AML-193 (cell line): ENCODE results near the gene TRIM4.
"Not testable (repeated sequence)": the region's sequence is repeated elsewhere in the genome, so short reads cannot be mapped to it uniquely, and the experiment has no call there.

ENCODE experiments used
- DNase-seq, 2 experiments: peaks; one replicate each; lab custom pipeline; 2025; lab: John Stamatoyannopoulos, UW

Gene TRIM4, protein sequence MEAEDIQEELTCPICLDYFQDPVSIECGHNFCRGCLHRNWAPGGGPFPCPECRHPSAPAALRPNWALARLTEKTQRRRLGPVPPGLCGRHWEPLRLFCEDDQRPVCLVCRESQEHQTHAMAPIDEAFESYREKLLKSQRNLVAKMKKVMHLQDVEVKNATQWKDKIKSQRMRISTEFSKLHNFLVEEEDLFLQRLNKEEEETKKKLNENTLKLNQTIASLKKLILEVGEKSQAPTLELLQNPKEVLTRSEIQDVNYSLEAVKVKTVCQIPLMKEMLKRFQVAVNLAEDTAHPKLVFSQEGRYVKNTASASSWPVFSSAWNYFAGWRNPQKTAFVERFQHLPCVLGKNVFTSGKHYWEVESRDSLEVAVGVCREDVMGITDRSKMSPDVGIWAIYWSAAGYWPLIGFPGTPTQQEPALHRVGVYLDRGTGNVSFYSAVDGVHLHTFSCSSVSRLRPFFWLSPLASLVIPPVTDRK

DNA sequence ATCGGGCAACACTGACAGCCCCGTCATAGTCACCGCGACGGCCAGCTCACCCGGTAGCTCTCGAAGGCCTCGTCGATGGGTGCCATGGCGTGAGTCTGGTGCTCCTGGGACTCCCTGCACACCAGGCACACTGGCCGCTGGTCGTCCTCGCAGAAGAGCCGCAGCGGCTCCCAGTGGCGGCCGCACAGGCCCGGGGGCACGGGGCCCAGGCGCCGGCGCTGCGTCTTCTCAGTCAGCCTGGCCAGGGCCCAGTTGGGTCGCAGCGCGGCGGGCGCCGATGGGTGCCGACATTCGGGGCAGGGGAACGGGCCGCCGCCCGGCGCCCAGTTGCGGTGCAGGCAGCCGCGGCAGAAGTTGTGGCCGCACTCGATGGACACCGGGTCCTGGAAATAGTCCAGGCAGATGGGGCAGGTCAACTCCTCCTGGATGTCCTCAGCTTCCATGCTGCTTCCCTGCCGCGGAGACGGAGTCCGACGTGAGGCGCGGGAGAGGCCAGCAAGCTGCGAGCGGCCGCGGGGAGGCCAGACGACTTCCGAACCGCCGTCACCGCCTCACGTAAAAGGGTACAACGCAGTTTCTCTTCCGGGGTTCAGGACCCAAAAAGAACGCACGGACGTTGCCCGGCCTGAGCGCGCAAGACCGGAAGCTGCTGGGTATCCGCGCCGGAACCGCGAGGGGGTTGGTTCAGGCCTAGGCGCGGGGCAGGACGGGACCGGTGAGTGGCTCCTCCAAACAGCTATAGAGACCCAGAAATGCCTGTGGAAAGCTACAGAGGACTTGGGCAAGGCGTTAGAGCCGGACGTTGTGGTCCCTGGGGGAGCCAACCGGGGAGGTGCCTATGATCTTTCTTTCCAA, at the start of gene TRIM4:
Gene TRIM4 (minus strand): TSS at position 572 of the 855 bp plus-strand sequence. CDS start 129 bp downstream, at position 443.
- peak; percentile 89 to 93 for DNase-seq

DNA sequence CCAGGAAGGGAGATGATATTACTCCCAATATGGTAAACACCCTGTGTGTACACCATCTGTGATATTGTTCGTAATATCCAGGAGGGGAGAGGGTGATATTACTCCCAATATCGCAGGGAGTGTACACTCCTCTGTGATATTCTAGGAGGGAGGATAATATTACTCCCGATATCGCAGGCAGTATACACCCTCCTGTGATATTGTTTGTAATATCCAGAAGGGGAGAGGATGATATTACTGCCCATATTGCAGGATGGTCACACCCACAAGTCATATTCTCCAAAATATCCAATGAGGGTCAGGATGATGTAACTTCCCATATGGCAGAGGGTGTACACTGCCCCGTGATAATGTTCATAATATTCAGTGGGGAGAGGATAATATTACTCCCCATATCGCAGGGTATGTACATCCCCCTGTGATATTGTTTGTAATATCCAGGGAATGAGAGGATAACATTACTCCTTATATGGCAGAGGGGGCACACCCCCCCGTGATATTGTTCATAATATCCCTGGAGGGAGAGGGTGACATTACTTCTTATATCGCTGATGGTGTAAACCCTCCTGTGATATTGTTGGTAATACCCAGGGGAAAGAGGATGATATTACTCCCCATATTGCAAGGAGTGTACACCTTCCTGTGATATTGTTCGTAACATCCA, 39.4 kb upstream of the TRIM4 start:
- DNase-seq: no peak

DNA sequence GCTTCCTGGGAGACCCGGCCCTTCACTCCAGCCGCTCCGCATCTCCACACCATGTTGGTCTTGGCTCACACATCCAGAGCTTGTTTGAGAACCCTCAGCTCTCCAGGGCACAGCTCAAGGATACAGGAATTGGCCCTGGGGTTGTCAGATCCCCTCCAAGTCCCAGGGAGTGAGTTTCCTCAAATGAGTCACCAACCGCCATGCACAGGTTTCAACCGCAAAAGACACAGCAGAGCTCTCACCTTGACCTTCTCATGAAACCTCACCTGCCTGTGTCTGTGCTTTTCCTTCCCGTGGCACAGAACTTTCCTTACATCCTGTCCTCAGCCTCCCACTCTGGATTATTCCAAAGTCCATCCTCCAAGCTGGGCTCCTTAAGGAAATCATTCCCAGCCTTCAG, 35.9 kb upstream of the TRIM4 start:
- no peak for DNase-seq

DNA sequence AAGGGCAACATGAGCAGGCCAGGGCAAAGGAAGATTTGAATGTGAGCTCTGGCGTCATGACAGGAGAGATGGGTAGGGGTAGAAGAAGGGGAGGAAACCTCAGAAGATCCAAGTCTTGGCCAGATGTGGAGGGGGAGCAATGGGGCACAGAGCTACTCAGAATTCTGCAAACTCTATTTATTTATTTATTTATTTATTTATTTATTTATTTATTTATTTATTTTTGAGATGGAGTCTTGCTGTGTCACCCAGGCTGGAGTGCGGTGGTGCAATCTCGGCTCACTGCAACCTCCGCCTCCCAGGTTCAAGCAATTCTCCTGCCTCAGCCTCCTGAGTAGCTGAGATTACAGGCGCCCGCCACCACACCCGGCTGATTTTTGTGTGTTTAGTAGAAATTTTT, 35.3 kb upstream of the TRIM4 start:
- DNase-seq: not testable (repeated sequence)

DNA sequence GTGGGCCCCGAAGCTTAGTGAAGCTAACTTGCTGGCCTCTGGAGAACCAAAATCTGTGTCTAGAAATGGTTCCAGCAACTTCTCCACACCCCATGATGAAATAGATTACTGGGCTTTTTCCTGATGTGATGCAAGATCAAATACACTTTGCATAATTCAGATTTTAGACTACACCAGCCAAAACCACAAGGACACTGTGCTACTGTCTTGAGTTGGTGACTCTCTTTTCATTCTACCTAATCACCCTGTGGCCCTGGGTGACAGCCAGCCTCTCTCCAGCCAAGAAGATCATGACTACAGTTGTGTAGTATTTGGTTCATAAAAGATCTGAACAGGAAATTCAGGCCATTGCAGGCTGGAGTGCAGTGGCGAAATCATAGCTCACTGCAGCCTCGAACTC, 34.3 kb upstream of the TRIM4 start:
- peak; percentile 73 to 83 for DNase-seq

DNA sequence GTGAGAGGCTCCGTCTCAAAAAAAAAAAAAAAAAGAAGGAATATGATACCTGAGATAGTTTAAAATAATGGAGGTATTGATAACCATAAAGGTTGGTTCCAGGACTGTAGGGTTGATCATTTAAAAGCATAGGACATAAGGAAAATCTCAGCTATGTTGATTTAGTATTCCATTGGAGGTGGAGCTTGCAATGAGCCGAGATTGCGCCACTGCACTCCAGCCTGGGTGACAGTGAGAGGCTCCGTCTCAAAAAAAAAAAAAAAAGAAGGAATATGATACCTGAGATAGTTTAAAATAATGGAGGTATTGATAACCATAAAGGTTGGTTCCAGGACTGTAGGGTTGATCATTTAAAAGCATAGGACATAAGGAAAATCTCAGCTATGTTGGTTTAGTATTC, 33.3 kb upstream of the TRIM4 start:
- DNase-seq: not testable (repeated sequence)

DNA sequence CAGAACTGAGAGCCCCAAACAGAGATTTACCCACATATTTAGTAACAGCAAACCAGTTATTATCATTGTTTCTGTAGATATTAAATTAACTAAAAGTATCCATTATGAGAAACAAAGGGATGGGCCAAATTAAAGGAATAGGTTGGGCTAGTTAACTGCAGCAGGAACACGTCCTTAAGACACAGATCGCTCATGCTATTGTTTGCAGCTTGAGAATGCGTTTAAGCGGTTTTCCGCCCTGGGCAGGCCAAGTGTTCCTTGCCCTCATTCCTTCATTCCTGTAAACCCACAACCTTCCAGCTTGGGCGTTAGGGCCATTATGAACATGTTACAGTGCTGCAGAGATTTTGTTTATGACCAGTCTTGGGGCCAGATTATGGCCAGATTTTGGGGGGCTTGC, 31.5 kb upstream of the TRIM4 start:
- not testable (repeated sequence) for DNase-seq

DNA sequence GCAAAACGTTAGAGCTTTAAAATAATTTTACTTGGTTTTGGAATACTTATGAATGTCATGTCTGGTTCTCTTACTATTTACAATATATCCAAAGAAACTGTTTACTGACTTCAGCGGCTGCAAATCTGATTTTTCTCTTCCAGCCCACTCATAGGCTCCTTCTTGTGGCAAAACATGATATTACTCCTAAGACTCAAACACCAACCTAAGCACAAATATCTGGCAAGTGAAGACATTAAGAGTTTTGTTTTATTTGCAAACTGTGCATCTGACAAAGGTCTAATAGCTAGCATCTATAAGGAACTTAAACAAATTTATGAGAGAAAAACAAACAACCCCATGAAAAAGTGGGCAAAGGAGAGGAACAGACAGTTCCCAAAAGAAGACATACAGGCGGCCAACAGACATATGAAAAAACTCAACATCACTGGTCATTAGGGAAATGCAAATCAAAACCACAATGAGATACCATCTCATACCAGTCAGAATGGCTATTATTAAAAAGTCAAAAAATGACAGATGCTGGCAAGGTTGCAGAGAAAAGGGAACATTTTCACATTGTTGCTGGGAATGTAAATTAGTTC, 30.4 kb upstream of the TRIM4 start:
- peak; percentile 11 to 17 for DNase-seq

DNA sequence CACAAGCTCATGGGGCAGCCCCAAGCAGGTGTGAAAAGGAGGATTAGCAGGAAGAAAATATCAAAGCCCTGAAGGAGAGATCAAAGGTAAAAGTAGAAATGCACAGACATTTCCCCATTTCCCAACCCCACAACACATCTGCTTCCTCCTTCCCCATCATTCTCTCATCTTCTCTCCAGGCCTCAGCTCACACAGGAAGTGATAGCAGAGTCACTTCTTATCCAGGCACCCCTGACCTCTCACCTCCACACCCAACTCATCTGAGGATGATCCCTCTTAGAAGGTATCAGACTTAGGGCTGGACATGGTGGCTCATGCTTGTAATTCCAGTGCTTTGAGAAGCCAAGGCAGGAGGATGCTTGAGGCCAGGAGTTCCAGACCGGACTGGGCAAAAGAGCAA, 28.3 kb upstream of the TRIM4 start:
- no peak for DNase-seq

DNA sequence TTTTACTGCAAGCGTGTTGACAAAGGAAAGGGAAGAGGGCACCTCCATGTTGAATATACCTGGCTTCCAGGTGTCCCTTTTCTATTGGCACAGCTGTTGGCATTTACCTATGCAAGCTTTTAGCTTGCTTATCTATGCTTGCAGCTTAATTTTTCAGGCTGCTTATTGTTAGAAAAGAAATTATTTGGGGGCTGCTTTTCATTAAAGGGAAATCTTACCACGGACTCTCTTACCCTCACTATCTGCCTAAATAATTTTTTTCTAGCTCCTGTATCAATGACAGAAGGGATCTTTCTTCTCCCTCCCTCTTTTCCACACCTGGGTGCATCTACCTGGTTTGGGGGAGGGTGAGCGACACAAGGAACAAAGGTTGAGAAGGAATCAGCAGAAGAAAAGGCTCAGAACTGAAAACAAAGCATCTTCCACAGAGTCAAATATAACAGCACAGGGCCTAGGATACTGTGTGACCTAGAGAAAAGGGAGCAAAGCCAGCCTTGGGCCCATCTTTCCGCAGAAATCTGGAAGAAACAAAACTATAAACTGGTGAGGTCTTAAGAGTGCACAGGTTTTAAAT, 25.3 kb upstream of the TRIM4 start:
- DNase-seq: no peak

DNA sequence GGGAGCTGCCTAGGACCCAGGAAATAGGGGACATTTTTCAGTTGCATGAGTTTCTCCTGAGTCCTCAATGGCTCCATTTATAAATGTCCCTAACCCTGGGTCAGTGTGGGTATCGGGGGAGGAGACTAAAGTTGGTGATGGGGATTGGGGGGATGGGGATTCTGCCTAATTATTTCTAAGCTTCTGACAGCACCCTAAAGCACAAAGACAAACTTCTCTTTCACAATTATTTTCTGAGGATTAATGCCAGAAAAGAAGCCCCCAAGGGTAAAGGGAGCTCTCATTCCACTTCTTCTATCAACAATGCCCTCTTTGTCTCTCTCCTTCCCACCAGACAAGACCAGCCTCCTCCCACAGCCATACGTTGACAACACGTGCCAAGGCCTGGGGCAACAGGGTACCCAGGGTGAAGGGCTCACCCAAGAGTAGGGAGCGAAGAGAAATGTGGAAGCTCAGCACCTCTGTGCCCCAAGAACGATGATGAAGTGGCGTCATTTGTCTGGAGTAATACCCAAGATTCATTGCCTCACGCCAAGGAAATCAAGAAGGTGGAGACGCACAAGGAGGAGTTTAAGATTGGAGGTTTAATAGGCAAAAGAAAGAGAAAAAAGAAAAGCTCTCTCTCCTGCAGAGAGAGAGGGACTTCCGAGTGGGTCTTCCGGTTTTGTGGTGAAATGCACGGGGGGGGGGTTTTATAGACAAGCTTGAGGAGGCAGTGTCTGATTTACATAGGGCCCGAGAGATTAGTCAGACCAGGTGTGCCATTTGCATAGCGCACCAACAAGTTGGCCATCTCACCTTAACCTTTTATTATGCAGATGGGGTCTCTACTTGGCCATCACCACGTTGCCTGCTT, 24.5 kb upstream of the TRIM4 start:
- DNase-seq: no peak

DNA sequence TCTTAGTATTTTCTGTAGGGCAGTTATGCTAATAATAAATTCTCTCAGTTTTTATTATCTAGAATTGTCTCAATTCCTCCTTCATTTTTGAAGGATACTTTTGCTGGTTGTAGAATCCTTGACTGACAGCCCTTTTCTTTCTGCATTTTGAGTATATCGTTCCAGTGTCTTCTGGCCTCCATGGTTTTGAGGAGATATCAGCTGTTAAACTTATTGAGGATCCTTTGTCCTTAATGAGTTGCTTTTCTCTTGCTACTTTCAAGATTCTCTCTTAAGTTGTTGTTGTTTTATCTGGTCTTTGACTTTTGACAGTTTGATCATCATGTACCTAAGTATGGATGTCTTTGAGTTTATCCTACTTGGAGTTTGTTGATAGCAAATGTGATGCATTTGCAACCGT, 19.0 kb upstream of the TRIM4 start:
- DNase-seq: no peak

DNA sequence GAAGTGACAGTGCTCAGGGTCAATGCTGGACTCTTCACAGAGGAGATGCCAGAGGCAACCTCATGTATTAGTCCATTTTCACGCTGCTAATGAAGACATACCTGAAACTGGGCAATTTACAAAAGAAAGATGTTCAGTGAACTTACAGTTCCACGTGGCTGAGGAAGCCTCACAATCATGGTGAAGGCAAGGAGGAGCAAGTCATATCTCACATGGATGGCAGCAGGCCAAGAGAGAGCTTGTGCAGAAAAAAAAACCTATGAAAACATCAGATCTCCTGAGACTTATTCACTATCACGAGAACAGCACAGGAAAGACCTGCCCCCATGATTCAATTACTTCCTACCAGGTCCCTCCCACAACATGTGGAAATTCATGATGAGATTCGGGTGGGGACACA, 15.7 kb upstream of the TRIM4 start:
- not testable (repeated sequence) for DNase-seq

DNA sequence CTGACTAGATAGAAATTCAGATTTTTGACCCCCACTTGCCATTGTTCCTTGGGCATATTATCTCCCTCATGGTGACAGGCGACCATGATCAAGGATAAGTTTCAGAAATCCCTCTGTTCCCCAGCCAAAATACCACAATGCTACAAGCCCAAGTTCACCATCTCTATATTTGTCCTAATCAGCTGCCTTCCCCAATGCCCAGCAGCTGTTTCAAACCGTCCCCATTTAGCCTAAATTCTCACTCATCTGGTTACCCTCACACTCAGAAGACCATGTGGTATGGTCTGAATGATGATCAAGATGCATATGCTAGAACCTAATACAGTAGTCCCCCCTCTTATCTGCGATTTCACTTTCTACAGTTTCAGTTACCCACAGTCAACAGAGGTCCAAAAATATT, 11.0 kb upstream of the TRIM4 start:
- DNase-seq: no peak

DNA sequence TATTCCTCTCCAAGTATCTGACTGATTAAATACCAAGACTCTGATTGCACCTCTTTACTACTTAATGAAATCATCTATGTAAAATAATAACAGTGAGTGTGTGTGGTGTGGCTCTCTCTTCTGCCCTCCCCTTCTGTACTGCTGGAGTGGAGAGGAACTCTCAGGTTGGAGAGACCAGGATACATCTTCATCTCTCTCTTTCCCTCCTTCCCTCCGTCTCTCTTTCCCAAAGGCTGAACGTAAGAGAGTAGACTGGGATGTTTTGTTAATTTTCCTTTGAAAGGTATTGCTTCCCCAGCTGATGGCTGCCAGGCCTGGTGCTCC, 10.4 kb upstream of the TRIM4 start:
- DNase-seq: no peak

DNA sequence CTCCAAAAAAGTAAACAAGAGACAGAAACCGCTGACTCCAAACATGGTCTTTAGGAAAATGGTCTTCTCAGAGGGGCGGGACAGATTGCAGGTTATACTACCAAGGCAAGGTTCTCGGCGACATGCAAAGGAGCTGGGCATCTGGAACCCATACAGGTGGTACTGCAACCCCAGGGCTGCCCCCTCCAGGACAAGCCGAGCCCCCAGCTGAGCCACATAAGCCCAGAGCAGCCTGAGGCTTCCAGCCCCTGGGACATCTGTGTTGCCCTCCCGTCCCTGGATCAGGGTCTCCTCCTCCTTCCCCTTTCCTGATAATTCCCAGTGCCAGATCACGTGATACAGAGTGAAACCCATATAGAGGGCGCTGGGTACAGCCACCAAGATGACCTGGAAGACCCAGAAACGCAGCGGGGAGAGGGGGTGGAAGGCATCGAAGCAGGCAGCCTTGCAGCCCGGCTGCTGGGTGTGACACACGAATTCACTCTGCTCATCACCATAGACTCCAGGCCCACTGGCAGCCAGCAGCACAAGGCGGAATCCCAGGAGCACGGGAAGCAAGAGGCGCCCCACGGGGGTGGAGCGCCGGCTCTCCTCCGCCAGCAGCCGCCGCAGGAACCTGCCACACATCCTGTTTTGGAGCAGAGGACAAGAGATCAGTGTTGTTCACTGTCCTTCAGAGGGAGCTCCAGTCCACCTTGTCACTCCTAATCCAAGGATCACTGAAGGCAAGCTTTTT, 9.8 kb upstream of the TRIM4 start, which contains the start of gene GJC3:
Gene GJC3 (minus strand): TSS at position 627 of the 736 bp plus-strand sequence. CDS start 0 bp downstream, at position 627.
- peak; percentile 54 to 58 for DNase-seq

DNA sequence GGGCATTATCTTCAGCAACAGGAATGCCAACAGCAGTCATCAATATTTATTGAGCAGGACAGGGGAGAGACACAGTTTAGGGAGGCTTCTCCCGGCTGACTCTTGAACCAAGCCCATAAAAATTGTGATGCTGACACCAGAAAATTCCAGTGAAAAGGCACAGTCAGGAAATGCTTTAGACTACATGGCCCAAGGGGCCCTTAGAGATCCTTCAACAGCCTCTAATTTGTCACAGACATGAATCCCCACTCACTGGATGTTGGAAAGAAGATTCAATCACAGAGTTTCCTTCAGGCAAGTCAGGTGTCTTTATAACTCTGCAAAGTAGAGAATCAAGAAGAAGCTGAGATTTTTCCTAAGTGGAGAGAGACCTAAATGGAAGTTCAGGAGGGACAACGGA, 8.9 kb upstream of the TRIM4 start:
- DNase-seq: no peak

DNA sequence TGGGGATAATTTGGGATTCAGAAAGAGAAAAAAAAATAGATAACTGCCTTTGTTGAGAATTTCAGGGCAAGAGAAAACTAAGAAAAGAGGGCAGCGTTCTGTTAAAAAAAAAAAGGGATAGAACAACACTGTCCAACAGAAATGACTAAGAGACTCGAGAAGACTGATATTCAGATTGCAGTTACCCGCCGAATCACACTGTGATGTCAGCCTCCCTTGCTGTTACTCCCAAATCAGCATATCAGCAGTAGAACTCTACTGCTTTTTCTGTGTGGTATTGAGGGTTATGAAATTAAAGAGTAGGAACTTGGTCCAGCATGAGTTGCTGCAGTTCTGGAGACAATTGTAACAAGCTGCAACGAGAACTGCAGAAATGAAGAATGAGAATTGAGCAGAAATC, 8.2 kb upstream of the TRIM4 start:
- DNase-seq: no peak

DNA sequence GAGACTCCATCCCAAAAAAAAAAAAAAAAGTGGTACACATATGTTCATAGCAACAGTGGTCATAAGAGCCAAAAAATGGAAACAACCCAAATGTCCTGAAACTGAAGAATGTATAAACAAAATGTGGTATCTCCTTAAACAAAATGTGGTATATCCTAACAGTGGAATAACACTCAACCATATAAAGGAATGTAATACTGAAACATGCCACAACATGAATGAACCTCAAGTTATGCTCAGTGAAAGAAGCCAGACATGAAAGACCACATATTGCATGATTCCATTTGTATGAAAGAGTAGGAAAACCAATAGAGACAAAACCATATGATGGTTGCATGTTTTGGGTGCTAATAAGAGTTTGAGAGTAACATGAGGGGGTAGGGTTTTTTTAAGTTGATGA, 7.0 kb upstream of the TRIM4 start:
- no peak for DNase-seq

DNA sequence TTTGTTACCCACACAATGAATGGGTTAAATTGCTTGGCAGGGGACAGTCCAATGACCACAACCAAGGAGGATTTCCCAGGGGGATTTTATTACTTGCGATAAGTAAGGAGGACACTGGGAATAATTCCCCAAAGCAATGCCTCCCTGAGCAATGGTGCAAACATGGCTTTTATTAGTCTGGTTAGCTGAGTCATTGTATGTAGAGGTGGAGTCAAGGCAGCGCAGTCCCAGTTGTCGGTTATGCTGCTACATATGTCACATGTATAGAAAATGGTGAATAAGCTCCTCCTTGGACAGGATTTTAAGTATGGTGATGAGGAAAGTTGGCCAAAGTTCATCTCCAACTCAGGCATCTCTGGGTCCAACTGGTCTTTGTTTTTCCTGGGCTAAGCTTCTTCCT, 3.9 kb upstream of the TRIM4 start:
- DNase-seq: no peak
